Endodermal cell (in vitro differentiated cells): ENCODE data around the gene RGPD6. TPM values are rescaled to one million over a fixed set of nuclear protein-coding genes. Genes with fewer than 3 reads are reported as not detected.
"Not testable (repeated sequence)": the region's sequence is repeated elsewhere in the genome, so short reads cannot be mapped to it uniquely, and the experiment has no call there.

Experiments
- DNase-seq: peaks from one replicate; pipeline ENCODE4 v3.0.0-alpha.2; 2017
- H3K27ac ChIP-seq: 2 replicates; pipeline ENCODE4 v1.5.1; 2013; ENCODE audit warnings: mild to moderate bottlenecking, low read depth, low read length, moderate library complexity
- H3K27me3 ChIP-seq: 2 replicates; pipeline ENCODE4 v1.6.1; 2013; ENCODE audit warnings: mild to moderate bottlenecking, low read length, moderate library complexity; ENCODE audit not compliant: insufficient read depth, control insufficient read depth, poor library complexity, severe bottlenecking
- H3K36me3 ChIP-seq: 2 replicates; pipeline ENCODE4 v1.7.0; 2013; ENCODE audit warnings: mild to moderate bottlenecking, low read length, moderate library complexity; ENCODE audit not compliant: control insufficient read depth, insufficient read depth
- H3K4me1 ChIP-seq: one replicate; pipeline ENCODE4 v1.7.0; 2013; ENCODE audit warnings: low read length; ENCODE audit not compliant: control insufficient read depth, insufficient read depth
- H3K4me3 ChIP-seq: 2 replicates; pipeline ENCODE4 v1.5.1; 2013; ENCODE audit warnings: mild to moderate bottlenecking, low read length, moderate library complexity
- H3K9ac ChIP-seq: 2 replicates; pipeline ENCODE4 v1.6.1; 2013; ENCODE audit warnings: mild to moderate bottlenecking, low read length, moderate library complexity; ENCODE audit not compliant: poor library complexity, severe bottlenecking; ENCODE audit errors: extremely low read depth
- H3K9me3 ChIP-seq: 2 replicates; pipeline ENCODE4 v1.6.1; 2013; ENCODE audit warnings: mild to moderate bottlenecking, low read length, moderate library complexity; ENCODE audit not compliant: control insufficient read depth
- H3K27ac Mint-ChIP-seq: 2 replicates; pipeline ENCODE4 v1.8.0; 2020; ENCODE audit warnings: mixed read lengths
- H3K27me3 Mint-ChIP-seq: 2 replicates; pipeline ENCODE4 v1.8.0; 2021; ENCODE audit warnings: mild to moderate bottlenecking, mixed read lengths; ENCODE audit not compliant: insufficient read depth
- H3K36me3 Mint-ChIP-seq: 2 replicates; pipeline ENCODE4 v1.8.0; 2020; ENCODE audit warnings: low read depth, mixed read lengths
- H3K4me1 Mint-ChIP-seq: 2 replicates; pipeline ENCODE4 v1.8.0; 2020; ENCODE audit warnings: mixed read lengths
- H3K4me3 Mint-ChIP-seq: 2 replicates; pipeline ENCODE4 v1.8.0; 2020; ENCODE audit warnings: mild to moderate bottlenecking, moderate library complexity, mixed read lengths
- H3K9me3 Mint-ChIP-seq: 2 replicates; pipeline ENCODE4 v1.8.0; 2020; ENCODE audit warnings: mild to moderate bottlenecking, mixed read lengths
- WGBS, 2 experiments: methylation state at CpG; one replicate each; pipeline versions ENCODE4 v1.1.5 to v1.1.7; 2013; ENCODE audit warnings: missing lambda C conversion rate in 2 of 2, mixed read lengths in 1 of 2; ENCODE audit not compliant: insufficient coverage in 1 of 2, insufficient read length in 1 of 2; 5-methylcytosine and 5-hydroxymethylcytosine counted together
- total RNA-seq, 2 donors: library from RNA; stranded (reverse); fragmentation: NEBNext Ultra II Directional in 1 of 2; extraction: Animal tissue kit (Norgen Biotek cat#: 25700) in 1 of 2; gene quantifications; 2 replicates in 1 of 2; 3 replicates in 1 of 2; pipeline ENCODE4 v1.2.1, GENCODE V29; 2021

RGPD6 gene
- total RNA-seq, 2 donors from 2014 or later, result 33.7 to 58.0 TPM

DNA sequence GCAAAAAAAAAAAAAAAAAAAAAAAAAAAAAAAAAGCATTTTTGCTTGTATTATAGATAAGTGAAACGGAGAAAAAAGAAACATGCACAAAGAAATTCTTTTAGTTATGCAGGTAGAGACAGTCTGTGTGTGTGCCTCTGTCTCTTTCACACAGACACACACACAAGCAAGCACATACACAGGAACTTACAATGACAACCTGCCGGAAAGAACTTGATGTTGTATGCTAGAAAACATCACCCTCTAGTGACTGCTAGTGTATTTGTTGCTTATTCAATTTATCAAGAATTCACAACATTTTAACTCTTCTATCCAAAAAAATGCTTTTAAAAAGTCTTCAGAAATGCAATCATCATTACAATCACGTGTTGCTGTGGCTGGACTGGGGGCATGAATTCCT, 95.8 kb downstream of the RGPD6 start:
- not testable (repeated sequence) for H3K4me1 ChIP-seq, H3K27me3 ChIP-seq, H3K4me1 Mint-ChIP-seq, H3K27me3 Mint-ChIP-seq, H3K9me3 ChIP-seq, DNase-seq, H3K9ac ChIP-seq, H3K4me3 ChIP-seq, H3K27ac Mint-ChIP-seq, H3K4me3 Mint-ChIP-seq, H3K9me3 Mint-ChIP-seq, H3K27ac ChIP-seq, H3K36me3 ChIP-seq, H3K36me3 Mint-ChIP-seq
- WGBS, 2 experiments, result no CpG with 5 or more reads among the region's 3 CpGs

DNA sequence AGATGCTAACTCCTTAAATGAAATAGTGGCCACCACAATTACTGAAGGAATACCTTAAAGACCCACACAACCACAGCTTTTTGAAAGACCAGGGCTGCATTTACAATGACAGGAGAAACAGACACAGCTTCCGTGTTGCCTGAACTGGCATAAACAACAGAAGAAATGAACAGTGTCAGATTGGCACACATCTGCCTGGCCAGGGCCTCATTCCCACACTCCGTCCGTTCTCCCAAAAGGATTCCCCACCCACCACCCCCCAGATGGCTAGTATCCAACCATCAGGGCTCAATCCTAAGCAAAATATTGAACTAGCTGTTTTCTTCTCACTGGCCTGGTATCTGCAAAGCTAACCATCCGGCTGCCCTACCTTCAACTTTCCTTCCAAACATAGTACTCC, 96.9 kb downstream of the RGPD6 start:
- not testable (repeated sequence) for H3K27ac ChIP-seq, H3K27me3 ChIP-seq, H3K36me3 ChIP-seq, DNase-seq, H3K36me3 Mint-ChIP-seq, H3K4me3 Mint-ChIP-seq, H3K9me3 Mint-ChIP-seq, H3K4me1 ChIP-seq, H3K9me3 ChIP-seq, H3K27me3 Mint-ChIP-seq, H3K27ac Mint-ChIP-seq, H3K4me3 ChIP-seq, H3K9ac ChIP-seq, H3K4me1 Mint-ChIP-seq
- no CpG with 5 or more reads among the region's 4 CpGs for WGBS, 2 experiments

DNA sequence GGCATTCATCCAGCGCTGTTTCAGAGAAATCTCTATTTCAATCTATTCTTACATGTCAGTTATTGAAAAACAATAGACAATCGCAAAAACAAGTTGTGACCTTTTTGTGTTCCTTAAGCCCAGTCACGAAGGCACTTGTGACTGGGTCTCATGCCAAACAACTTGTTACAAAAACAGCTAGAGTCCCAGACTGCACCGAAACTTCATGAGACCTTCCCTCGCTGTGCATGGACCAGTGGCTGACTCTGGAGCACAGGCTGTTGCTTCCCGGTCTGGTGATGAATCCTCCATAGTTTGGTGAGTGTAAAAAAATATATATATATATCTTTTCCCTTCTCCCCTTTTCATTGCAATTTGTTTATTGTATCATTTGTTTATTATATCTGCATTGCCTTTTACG, 99.7 kb downstream of the RGPD6 start:
- not testable (repeated sequence) for H3K27ac Mint-ChIP-seq, H3K9me3 ChIP-seq, H3K4me3 ChIP-seq, H3K27me3 Mint-ChIP-seq, H3K36me3 Mint-ChIP-seq, H3K4me1 Mint-ChIP-seq, H3K9ac ChIP-seq, H3K27ac ChIP-seq, H3K9me3 Mint-ChIP-seq, H3K36me3 ChIP-seq, H3K27me3 ChIP-seq, DNase-seq, H3K4me3 Mint-ChIP-seq, H3K4me1 ChIP-seq
- no CpG with 5 or more reads among the region's 7 CpGs for WGBS, 2 experiments

GRCh38 chr2:110476952-110477351, 100.1 kb downstream of the RGPD6 start:
- WGBS, 2 experiments, result no CpG with 5 or more reads among the region's 6 CpGs
- not testable (repeated sequence) for H3K36me3 Mint-ChIP-seq, H3K36me3 ChIP-seq, DNase-seq, H3K9me3 Mint-ChIP-seq, H3K27ac Mint-ChIP-seq, H3K4me1 Mint-ChIP-seq, H3K4me3 Mint-ChIP-seq, H3K9ac ChIP-seq, H3K27me3 ChIP-seq, H3K4me1 ChIP-seq, H3K27ac ChIP-seq, H3K27me3 Mint-ChIP-seq, H3K4me3 ChIP-seq, H3K9me3 ChIP-seq

- not testable (repeated sequence) for H3K27ac ChIP-seq, H3K9ac ChIP-seq, DNase-seq, H3K27me3 Mint-ChIP-seq, H3K4me3 ChIP-seq, H3K9me3 Mint-ChIP-seq, H3K4me3 Mint-ChIP-seq, H3K4me1 Mint-ChIP-seq, H3K27ac Mint-ChIP-seq, H3K36me3 ChIP-seq, H3K4me1 ChIP-seq, H3K36me3 Mint-ChIP-seq, H3K27me3 ChIP-seq, H3K9me3 ChIP-seq
- WGBS, 2 experiments, result no CpG with 5 or more reads among the region's 3 CpGs
These were observed 101.2 kb downstream of the RGPD6 start for GRCh38 chr2:110475627-110476359.

DNA sequence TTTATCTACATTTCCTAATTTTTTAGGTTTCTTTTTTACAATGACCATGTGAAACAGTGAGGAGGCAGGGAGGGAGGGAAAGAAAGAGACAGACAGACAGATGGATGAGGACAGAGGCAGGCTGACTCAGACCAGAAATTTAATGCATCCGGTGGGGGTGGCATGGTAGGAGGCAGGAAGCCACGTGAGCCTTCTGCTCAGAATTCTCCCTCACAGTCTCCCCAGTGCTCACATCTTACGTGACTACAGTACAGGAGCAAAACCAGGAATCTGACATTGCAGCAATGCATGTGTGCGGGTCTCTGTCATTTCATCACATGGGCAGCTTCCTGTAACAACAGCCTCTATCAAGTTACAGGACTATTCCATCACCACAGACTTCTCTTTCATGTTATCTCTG, 102.1 kb downstream of the RGPD6 start:
- not testable (repeated sequence) for H3K4me1 Mint-ChIP-seq, H3K27me3 ChIP-seq, H3K9me3 ChIP-seq, H3K36me3 Mint-ChIP-seq, H3K27me3 Mint-ChIP-seq, H3K9ac ChIP-seq, H3K4me3 Mint-ChIP-seq, H3K4me1 ChIP-seq, H3K27ac Mint-ChIP-seq, H3K4me3 ChIP-seq, DNase-seq, H3K27ac ChIP-seq, H3K36me3 ChIP-seq, H3K9me3 Mint-ChIP-seq
- no CpG with 5 or more reads among the region's 4 CpGs for WGBS, 2 experiments

GRCh38 chr2:110473059-110473358, 104.0 kb downstream of the RGPD6 start:
- not testable (repeated sequence) for H3K4me1 Mint-ChIP-seq, H3K4me1 ChIP-seq, H3K4me3 ChIP-seq, DNase-seq, H3K36me3 Mint-ChIP-seq, H3K27me3 ChIP-seq, H3K27me3 Mint-ChIP-seq, H3K4me3 Mint-ChIP-seq, H3K36me3 ChIP-seq, H3K27ac ChIP-seq, H3K9me3 ChIP-seq, H3K27ac Mint-ChIP-seq, H3K9ac ChIP-seq, H3K9me3 Mint-ChIP-seq
- no CpG with 5 or more reads among the region's 3 CpGs for WGBS, 2 experiments
